H9 (cell line): Measurements from ENCODE around the gene FOXB2. TPM values are rescaled to one million over a fixed set of nuclear protein-coding genes. Genes with fewer than 3 reads are reported as not detected.

Source experiments
- DNase-seq: peaks from one replicate; pipeline ENCODE4 v3.0.0-alpha.2; 2017
- H2AFZ ChIP-seq: one replicate; pipeline ENCODE4 v1.6.1; 2013; ENCODE audit warnings: mild to moderate bottlenecking, low read length, control low read depth, moderate library complexity
- H2AK5ac ChIP-seq: 2 replicates; pipeline ENCODE4 v1.6.1; 2013; ENCODE audit warnings: low read length, control low read depth, mixed read lengths; ENCODE audit not compliant: insufficient read length
- H2BK120ac ChIP-seq: one replicate; pipeline ENCODE4 v1.6.1; 2013; ENCODE audit warnings: low read depth, mild to moderate bottlenecking, low read length, control low read depth, inconsistent platforms; ENCODE audit not compliant: poor library complexity, severe bottlenecking
- H2BK12ac ChIP-seq: 2 replicates; pipeline ENCODE4 v1.6.1; 2013; ENCODE audit warnings: low read length, control low read depth, mixed read lengths, low read depth; ENCODE audit not compliant: insufficient read length
- H2BK15ac ChIP-seq: 2 replicates; pipeline ENCODE4 v1.6.1; 2013; ENCODE audit warnings: low read depth, low read length, control low read depth
- H2BK20ac ChIP-seq: one replicate; pipeline ENCODE4 v1.6.1; 2013; ENCODE audit warnings: low read depth, mild to moderate bottlenecking, low read length, control low read depth, inconsistent platforms; ENCODE audit not compliant: poor library complexity, severe bottlenecking
- H2BK5ac ChIP-seq: 2 replicates; pipeline ENCODE4 v1.6.1; 2013; ENCODE audit warnings: low read length, control low read depth, mixed read lengths; ENCODE audit not compliant: insufficient read length
- H3K14ac ChIP-seq: 2 replicates; pipeline ENCODE4 v1.6.1; 2013; ENCODE audit warnings: low read length, control low read depth; ENCODE audit not compliant: insufficient read depth
- H3K18ac ChIP-seq: 2 replicates; pipeline ENCODE4 v1.6.1; 2013; ENCODE audit warnings: low read depth, mild to moderate bottlenecking, mixed read lengths, low read length, control low read depth; ENCODE audit not compliant: insufficient read length
- H3K23ac ChIP-seq: 2 replicates; pipeline ENCODE4 v1.6.1; 2013; ENCODE audit warnings: low read length, control low read depth, mixed read lengths, low read depth; ENCODE audit not compliant: insufficient read length
- H3K23me2 ChIP-seq: 2 replicates; pipeline ENCODE4 v1.6.1; 2013; ENCODE audit warnings: low read depth, mild to moderate bottlenecking, mixed read lengths, low read length, control low read depth; ENCODE audit not compliant: insufficient read length, poor library complexity, severe bottlenecking
- H3K27ac ChIP-seq: 2 replicates; pipeline ENCODE4 v1.5.1; 2013; ENCODE audit warnings: low read length, control low read depth, mixed read lengths, low read depth; ENCODE audit not compliant: insufficient read length
- H3K27me3 ChIP-seq: 2 replicates; pipeline ENCODE4 v1.6.1; 2013; ENCODE audit warnings: low read length, control low read depth, inconsistent platforms; ENCODE audit not compliant: insufficient read depth
- H3K4ac ChIP-seq: 2 replicates; pipeline ENCODE4 v1.6.1; 2013; ENCODE audit warnings: low read depth, mild to moderate bottlenecking, control low read depth, inconsistent platforms, low read length, moderate library complexity
- H3K4me1 ChIP-seq: 2 replicates; pipeline ENCODE4 v1.6.1; 2013; ENCODE audit warnings: low read length, control low read depth, inconsistent platforms; ENCODE audit not compliant: insufficient read depth
- H3K4me2 ChIP-seq: 2 replicates; pipeline ENCODE4 v1.6.1; 2013; ENCODE audit warnings: low read length, control low read depth, mixed read lengths; ENCODE audit not compliant: insufficient read length, insufficient read depth
- H3K56ac ChIP-seq: 2 replicates; pipeline ENCODE4 v1.6.1; 2013; ENCODE audit warnings: low read depth, mild to moderate bottlenecking, mixed read lengths, low read length, control low read depth; ENCODE audit not compliant: insufficient read length
- H3K79me1 ChIP-seq: 2 replicates; pipeline ENCODE4 v1.6.1; 2013; ENCODE audit warnings: low read depth, mild to moderate bottlenecking, moderate library complexity, low read length, control low read depth, inconsistent platforms; ENCODE audit not compliant: insufficient read depth, poor library complexity, severe bottlenecking
- H3K79me2 ChIP-seq: 2 replicates; pipeline ENCODE4 v1.6.1; 2013; ENCODE audit warnings: low read length, control low read depth, inconsistent platforms; ENCODE audit not compliant: insufficient read depth
- H3K9ac ChIP-seq: 2 replicates; pipeline ENCODE4 v1.6.1; 2013; ENCODE audit warnings: low read length, control low read depth, mixed read lengths; ENCODE audit not compliant: insufficient read length; ENCODE audit errors: extremely low read depth
- H3K9me3 ChIP-seq: one replicate; pipeline ENCODE4 v1.6.1; 2013; ENCODE audit warnings: low read depth, low read length, inconsistent platforms; ENCODE audit not compliant: control insufficient read depth
- H3T11ph ChIP-seq: one replicate; pipeline ENCODE4 v1.6.1; 2013; ENCODE audit warnings: mild to moderate bottlenecking, low read length, control low read depth, inconsistent platforms
- H4K20me1 ChIP-seq: one replicate; pipeline ENCODE4 v1.6.1; 2013; ENCODE audit not compliant: control insufficient read depth, insufficient read length, insufficient read depth
- H4K5ac ChIP-seq: 2 replicates; pipeline ENCODE4 v1.6.1; 2013; ENCODE audit warnings: low read depth, mild to moderate bottlenecking, mixed read lengths, low read length, control low read depth; ENCODE audit not compliant: insufficient read length
- H4K8ac ChIP-seq: replicated peaks from 2 replicates; pipeline ENCODE4 v1.6.1; 2013; ENCODE audit warnings: low read length, control low read depth, mixed read lengths, low read depth; ENCODE audit not compliant: insufficient read length
- H4K91ac ChIP-seq: 2 replicates; pipeline ENCODE4 v1.6.1; 2013; ENCODE audit warnings: low read depth, mild to moderate bottlenecking, moderate library complexity, mixed read lengths, low read length, control low read depth; ENCODE audit not compliant: insufficient read length
- H3K27ac Mint-ChIP-seq, 3 experiments: 2 replicates in 2 of 3; 3 replicates in 1 of 3; pipeline ENCODE4 v1.8.0; 2020 to 2021; ENCODE audit warnings: mixed read lengths in 3 of 3, mild to moderate bottlenecking in 1 of 3, moderate library complexity in 1 of 3
- H3K27me3 Mint-ChIP-seq: 2 replicates; pipeline ENCODE4 v1.8.0; 2021; ENCODE audit warnings: low read depth, mild to moderate bottlenecking, moderate library complexity, mixed read lengths
- H3K36me3 Mint-ChIP-seq, 3 experiments: 2 replicates in 2 of 3; 3 replicates in 1 of 3; pipeline ENCODE4 v1.8.0; 2020 to 2021; ENCODE audit warnings: low read depth in 3 of 3, mixed read lengths in 3 of 3; ENCODE audit not compliant: insufficient read depth in 1 of 3
- H3K4me1 Mint-ChIP-seq, 2 experiments: 2 replicates each; pipeline ENCODE4 v1.8.0; 2020; ENCODE audit warnings: mixed read lengths in 2 of 2
- H3K4me3 Mint-ChIP-seq, 2 experiments: 2 replicates in 1 of 2; 3 replicates in 1 of 2; pipeline ENCODE4 v1.8.0; 2020 to 2021; ENCODE audit warnings: mild to moderate bottlenecking in 2 of 2, mixed read lengths in 2 of 2, moderate library complexity in 1 of 2
- H3K9me3 Mint-ChIP-seq, 2 experiments: 2 replicates in 1 of 2; 3 replicates in 1 of 2; pipeline ENCODE4 v1.8.0; 2020; ENCODE audit warnings: mild to moderate bottlenecking in 2 of 2, mixed read lengths in 2 of 2, moderate library complexity in 1 of 2
- CTCF ChIP-seq: fragments of 200-600 bp; sonication (generic); conservative IDR thresholded peaks from 3 replicates; pipeline ENCODE4 v1.8.0; 2021; ENCODE audit warnings: antibody characterized with exemption, mild to moderate bottlenecking
- WGBS: extraction: QIAGEN DNeasy Blood & Tissue Kit; methylation state at CpG from one replicate; pipeline ENCODE4 v1.1.7; 2013; ENCODE audit warnings: missing lambda C conversion rate, low lambda C conversion rate, mixed read lengths; ENCODE audit not compliant: insufficient read length; ENCODE audit errors: extremely low coverage; 5-methylcytosine and 5-hydroxymethylcytosine counted together
- total RNA-seq: library from RNA; stranded (reverse); gene quantifications from 2 replicates; pipeline ENCODE4 v1.2.1, GENCODE V29; 2021

The FOXB2 gene
- total RNA-seq, 1 experiment from 2014 or later = 7.8 TPM

- Histone ChIP-seq H2BK120ac (no peak overlapping the region), H2BK15ac (no peak overlapping the region), H3K4ac (no peak overlapping the region), H2AK5ac (no peak overlapping the region), H3K9me3 (no peaks in the 10 kb centered on the region), H3K4me2 (no peak overlapping the region), H3K27ac (no peak overlapping the region), H3T11ph (no peak overlapping the region), H3K4me1 (peaks cover 3% of the 10 kb centered on the region; the same call in 1 of the 2 replicates), H3K79me2 (no peaks in the 10 kb centered on the region), H4K91ac (no peak overlapping the region), H3K18ac (no peak overlapping the region), H2BK20ac (no peak overlapping the region), H3K23ac (no peak overlapping the region), H4K8ac (no peak overlapping the region), H2BK5ac (no peak overlapping the region), H3K56ac (no peak overlapping the region), H3K23me2 (no peaks in the 10 kb centered on the region), H3K14ac (no peak overlapping the region), H4K20me1 (no peaks in the 10 kb centered on the region), H4K5ac (no peak overlapping the region), H2BK12ac (no peak overlapping the region), H2AFZ (no peak overlapping the region), H3K27me3 (no peaks in the 10 kb centered on the region), H3K79me1 (no peaks in the 10 kb centered on the region), H3K9ac (no peak overlapping the region)
- no peaks in the 10 kb centered on the region for H3K36me3 Mint-ChIP-seq
- no peak overlapping the region for H3K27ac Mint-ChIP-seq
- H3K27me3 Mint-ChIP-seq = peaks cover 1% of the 10 kb centered on the region; the same call in 1 of the 2 replicates
- no peaks in the 10 kb centered on the region; a peak in 2 of 5 replicates for H3K9me3 Mint-ChIP-seq
- H3K4me1 Mint-ChIP-seq = peaks cover 14 to 16% of the 10 kb centered on the region in 2 experiments
- no CpG with 5 or more reads among the region's 2 CpGs for WGBS
- no peak for TF ChIP-seq CTCF
- no peak for DNase-seq
- H3K4me3 Mint-ChIP-seq = no peak overlapping the region
Observed at GRCh38 chr9:76988941-76989340, 30.5 kb upstream of the FOXB2 start.
